HUES48 (cell line): ENCODE data around the gene TRIM40.
A peak's percentile ranks its signal among the peaks of the same experiment; 100 is the strongest.

Source experiments
- H3K27ac ChIP-seq: one replicate; pipeline ENCODE4 v1.7.0; 2013; ENCODE audit warnings: low read depth, low read length, inconsistent platforms
- H3K27me3 ChIP-seq: 2 replicates; pipeline ENCODE4 v1.6.1; 2013; ENCODE audit warnings: mild to moderate bottlenecking, low read length; ENCODE audit not compliant: control insufficient read depth, insufficient read depth
- H3K36me3 ChIP-seq: 2 replicates; pipeline ENCODE4 v1.6.1; 2013; ENCODE audit warnings: low read length; ENCODE audit not compliant: control insufficient read depth, insufficient read depth
- H3K4me1 ChIP-seq: 2 replicates; pipeline ENCODE4 v1.6.1; 2013; ENCODE audit warnings: mild to moderate bottlenecking, low read length; ENCODE audit not compliant: control insufficient read depth, insufficient read depth
- H3K4me3 ChIP-seq: 2 replicates; pipeline ENCODE4 v1.5.1; 2013; ENCODE audit warnings: mild to moderate bottlenecking, low read depth, low read length
- H3K9ac ChIP-seq: 2 replicates; pipeline ENCODE4 v1.6.1; 2013; ENCODE audit warnings: mild to moderate bottlenecking, low read depth, low read length, moderate library complexity
- H3K9me3 ChIP-seq: 2 replicates; pipeline ENCODE4 v1.6.1; 2013; ENCODE audit warnings: low read length; ENCODE audit not compliant: control insufficient read depth, insufficient read depth

The TRIM40 gene

GRCh38 chr6:30135757-30136156 is at the start of gene TRIM40:
TRIM40 (plus strand) TSS chr6:30136140; CDS start chr6:30137037, 897 bp downstream.
- no peaks in the 10 kb centered on the region for H3K9me3 ChIP-seq
- no peak within 1 kb of the TSS for H3K27ac ChIP-seq
- H3K27me3 ChIP-seq, result peaks cover 15% of the 10 kb centered on the region
- H3K36me3 ChIP-seq, result no peaks in the 10 kb centered on the region
- H3K4me1 ChIP-seq, result no peaks in the 10 kb centered on the region
- H3K9ac ChIP-seq, result no peak within 1 kb of the TSS
- H3K4me3 ChIP-seq, result no peak within 1 kb of the TSS

GRCh38 chr6:30087876-30088275 is 48.1 kb upstream of the TRIM40 start:
- Histone ChIP-seq H3K4me3 (no peak overlapping the region), H3K4me1 (no peaks in the 10 kb centered on the region), H3K36me3 (no peaks in the 10 kb centered on the region), H3K9me3 (no peaks in the 10 kb centered on the region), H3K27me3 (peaks cover 14% of the 10 kb centered on the region; the same call in 1 of the 2 replicates), H3K9ac (no peak overlapping the region), H3K27ac (no peak overlapping the region)

- peaks cover 43% of the 10 kb centered on the region for H3K27me3 ChIP-seq
- H3K9me3 ChIP-seq, result no peaks in the 10 kb centered on the region
- H3K4me3 ChIP-seq, result no peak overlapping the region
- no peak overlapping the region for H3K9ac ChIP-seq
- 0 out of 2 replicates have a peak, but pooled peaks cover 3% of the 10 kb centered on the region for H3K4me1 ChIP-seq
- no peak overlapping the region for H3K27ac ChIP-seq
- no peaks in the 10 kb centered on the region for H3K36me3 ChIP-seq
Observed at GRCh38 chr6:30091577-30092381, 44.2 kb upstream of the TRIM40 start.

- no peaks in the 10 kb centered on the region for H3K36me3 ChIP-seq
- H3K27ac ChIP-seq, result no peak overlapping the region
- H3K9ac ChIP-seq, result no peak overlapping the region
- peaks cover 56% of the 10 kb centered on the region for H3K27me3 ChIP-seq
- H3K4me1 ChIP-seq, result 0 out of 2 replicates have a peak, but pooled peaks cover 3% of the 10 kb centered on the region
- no peaks in the 10 kb centered on the region for H3K9me3 ChIP-seq
- H3K4me3 ChIP-seq, result no peak overlapping the region
Observed at GRCh38 chr6:30092852-30093543, 42.9 kb upstream of the TRIM40 start.

GRCh38 chr6:30093951-30094661 is 41.8 kb upstream of the TRIM40 start:
- H3K27me3 ChIP-seq, result peaks cover 67% of the 10 kb centered on the region
- 0 out of 2 replicates have a peak, but pooled peaks cover 3% of the 10 kb centered on the region for H3K4me1 ChIP-seq

GRCh38 chr6:30096829-30097228 is 39.1 kb upstream of the TRIM40 start:
- no peak overlapping the region for H3K27ac ChIP-seq
- no peaks in the 10 kb centered on the region for H3K9me3 ChIP-seq
- peaks cover 18% of the 10 kb centered on the region for H3K4me1 ChIP-seq
- H3K36me3 ChIP-seq, result no peaks in the 10 kb centered on the region
- no peak overlapping the region for H3K4me3 ChIP-seq
- peaks cover 80% of the 10 kb centered on the region for H3K27me3 ChIP-seq
- H3K9ac ChIP-seq, result no peak overlapping the region

More at GRCh38 chr6:30093951-30094661, 41.8 kb upstream of the TRIM40 start:
- H3K9me3 ChIP-seq, result no peaks in the 10 kb centered on the region
- H3K36me3 ChIP-seq, result no peaks in the 10 kb centered on the region
- no peak overlapping the region for H3K9ac ChIP-seq
- H3K27ac ChIP-seq, result no peak overlapping the region
- H3K4me3 ChIP-seq, result no peak overlapping the region

- Histone ChIP-seq H3K9me3 (no peaks in the 10 kb centered on the region), H3K27me3 (peaks cover 91% of the 10 kb centered on the region), H3K9ac (no peak overlapping the region), H3K4me1 (peaks cover 23% of the 10 kb centered on the region), H3K27ac (no peak overlapping the region), H3K4me3 (no peak overlapping the region), H3K36me3 (no peaks in the 10 kb centered on the region)
Observed at GRCh38 chr6:30097902-30098768, 37.8 kb upstream of the TRIM40 start.

- no peak overlapping the region for H3K9ac ChIP-seq
- peaks cover 97% of the 10 kb centered on the region for H3K27me3 ChIP-seq
- no peaks in the 10 kb centered on the region for H3K36me3 ChIP-seq
- no peaks in the 10 kb centered on the region for H3K9me3 ChIP-seq
- H3K4me3 ChIP-seq, result peak overlapping the region; percentile 65
- peaks cover 28% of the 10 kb centered on the region for H3K4me1 ChIP-seq
- no peak overlapping the region for H3K27ac ChIP-seq
Observed at GRCh38 chr6:30100154-30100553, 35.8 kb upstream of the TRIM40 start.

- Histone ChIP-seq H3K4me1 (peaks cover 26% of the 10 kb centered on the region), H3K27me3 (peaks cover 93% of the 10 kb centered on the region), H3K9ac (no peak overlapping the region), H3K36me3 (no peaks in the 10 kb centered on the region), H3K27ac (no peak overlapping the region), H3K4me3 (peak overlapping the region; percentile 65), H3K9me3 (no peaks in the 10 kb centered on the region)
Observed at GRCh38 chr6:30100585-30101443, 35.1 kb upstream of the TRIM40 start.
